Spleen (tissue), 11 donors: Measurements from ENCODE around the gene ZNF236. TPM values are rescaled to one million over a fixed set of nuclear protein-coding genes. Genes with fewer than 3 reads are reported as not detected.
A peak's percentile ranks its signal among the peaks of the same experiment; 100 is the strongest.
"Not testable (repeated sequence)": the region's sequence is repeated elsewhere in the genome, so short reads cannot be mapped to it uniquely, and the experiment has no call there.

Experiments
- DNase-seq: peaks from one replicate; pipeline ENCODE4 v3.0.0-alpha.2; 2020
- H3K27ac ChIP-seq, 8 donors: fragments of 200-600 bp; sonication (generic) in 7 of 8; 1 replicate in 4 of 8; 2 replicates in 4 of 8; pipeline versions ENCODE4 v1.5.0 to v1.8.0; 2016 to 2021; ENCODE audit warnings: inconsistent platforms in 4 of 8, mild to moderate bottlenecking in 4 of 8, moderate library complexity in 1 of 8
- H3K27me3 ChIP-seq, 7 donors: fragments of 200-600 bp; sonication (generic) in 6 of 7; replicated peaks in 1 of 7; 1 replicate in 4 of 7; 2 replicates in 3 of 7; pipeline versions ENCODE4 v1.5.0 to v1.8.0; 2016 to 2021; ENCODE audit warnings: inconsistent platforms in 3 of 7, mild to moderate bottlenecking in 1 of 7
- H3K36me3 ChIP-seq, 6 donors: fragments of 200-600 bp; sonication (generic) in 5 of 6; 1 replicate in 4 of 6; 2 replicates in 2 of 6; pipeline versions ENCODE4 v1.5.0 to v1.8.0; 2016 to 2021; ENCODE audit warnings: inconsistent platforms in 2 of 6
- H3K4me1 ChIP-seq, 6 donors: fragments of 200-600 bp; sonication (generic) in 5 of 6; 1 replicate in 3 of 6; 2 replicates in 3 of 6; pipeline versions ENCODE4 v1.5.0 to v1.8.0; 2016 to 2021; ENCODE audit warnings: inconsistent platforms in 3 of 6
- H3K4me3 ChIP-seq, 8 donors: fragments of 200-600 bp; sonication (generic) in 7 of 8; 1 replicate in 4 of 8; 2 replicates in 4 of 8; pipeline versions ENCODE4 v1.5.0 to v1.8.0; 2016 to 2021; ENCODE audit warnings: inconsistent platforms in 4 of 8, mild to moderate bottlenecking in 4 of 8, moderate library complexity in 2 of 8
- H3K9me3 ChIP-seq, 8 donors: fragments of 200-600 bp; sonication (generic) in 7 of 8; 1 replicate in 4 of 8; 2 replicates in 4 of 8; pipeline versions ENCODE4 v1.5.0 to v1.8.0; 2016 to 2021; ENCODE audit warnings: inconsistent platforms in 4 of 8
- CTCF ChIP-seq, 11 experiments: fragments of 200-600 bp in 7 of 11; fragments of 450-650 bp in 4 of 11; sonication (generic) in 4 of 11; IDR thresholded peaks in 8 of 11; conservative IDR thresholded peaks in 3 of 11; 1 replicate in 7 of 11; 2 replicates in 4 of 11; pipeline versions ENCODE4 v1.4.0 to v1.8.0; 2016 to 2021; ENCODE audit warnings: antibody characterized with exemption in 11 of 11, inconsistent platforms in 4 of 11, mild to moderate bottlenecking in 1 of 11
- POLR2A ChIP-seq, 3 donors: fragments of 450-650 bp; IDR thresholded peaks; one replicate each; pipeline ENCODE4 v1.5.1; 2017; ENCODE audit warnings: antibody characterized with exemption in 3 of 3, mild to moderate bottlenecking in 1 of 3
- POLR2AphosphoS5 ChIP-seq, 3 donors: sonication (generic); formaldehyde crosslinking; IDR thresholded peaks; one replicate each; pipeline ENCODE4 v1.5.1; 2017; ENCODE audit warnings: antibody characterized with exemption in 3 of 3
- WGBS, 5 donors: extraction: QIAGEN DNeasy Blood & Tissue Kit in 3 of 5; methylation state at CpG; one replicate each; pipeline versions ENCODE4 v1.1.5 to v1.1.7; 2013 to 2018; 5-methylcytosine and 5-hydroxymethylcytosine counted together
- intact Hi-C: fragments of 100-400 bp; cut with DNase I; formaldehyde crosslinking; loops from one replicate; pipeline ENCODE4 v1.15.0; 2023; ENCODE audit warnings: low total_unique reads
- polyA plus RNA-seq, 3 donors: library from polyadenylated mRNA; stranded (reverse); fragments of 200-250 nt; gene quantifications; one replicate each; pipeline ENCODE4 v1.2.1, GENCODE V29; 2013
- total RNA-seq, 7 donors: library from RNA; depleted of rRNA in 3 of 7; stranded (reverse); fragments of >200 nt in 3 of 7; fragmentation: NEBNext Ultra II Directional in 4 of 7; extraction: Animal tissue kit (Norgen Biotek cat#: 25700) in 4 of 7; gene quantifications; one replicate each; pipeline versions ENCODE4 v1.1.0 to v1.2.1, GENCODE V29; 2016 to 2021
- donor health status: healthy with polysubstance abuse.
- donor health status: DM: no; HTN: no; CAD: no; lungs with moderate emphysema.
- donor health status: DM: no; HTN: no; CAD: no.
- donor health status: Bipolar disorder and iron deficiency.
- donor health status: healthy.
- donor health status: DM: no; HTN: no; CAD: no.
- donor health status: DM: yes; HTN: yes; CAD: no.

ZNF236 gene
- total and polyA plus RNA-seq, 10 donors: 1.5 to 25.4 (median 19.9) TPM

- H3K4me1 ChIP-seq: peaks cover 0 to 11% (median 1%) of the 10 kb centered on the region in 6 donors
- intact Hi-C loops: no loop called here
- H3K36me3 ChIP-seq: no peaks in the 10 kb centered on the region
- no peak overlapping the region for H3K27ac ChIP-seq
- TF ChIP-seq POLR2AphosphoS5 (IDR thresholded peaks at IDR 0.05): no peak
- TF ChIP-seq CTCF (IDR thresholded peaks at IDR 0.05 in 8 of 11, conservative IDR thresholded peaks at IDR 0.05 in 3 of 11): no peak
- no peak for TF ChIP-seq POLR2A (IDR thresholded peaks at IDR 0.05)
- peak; percentile 69 for DNase-seq
- WGBS, 5 donors: 91 to 93% (median 92%) methylated on average over 27 to 28 of the region's 28 CpGs
- H3K27me3 ChIP-seq: no peaks in the 10 kb centered on the region
- H3K4me3 ChIP-seq: no peak overlapping the region
- H3K9me3 ChIP-seq: no peaks in the 10 kb centered on the region
These were observed 167.4 kb downstream of the ZNF236 start for GRCh38 chr18:76989647-76990190.

- H3K27ac ChIP-seq: peak overlapping the region in 3 of 8 donors; percentile 5 to 27 (median 8)
- not testable (repeated sequence) for H3K4me3 ChIP-seq
- WGBS, 5 donors: 68 to 87% (median 74%) methylated on average over 8 of the region's 8 CpGs
These were observed 168.1 kb downstream of the ZNF236 start for GRCh38 chr18:76990343-76991020.

GRCh38 chr18:76991021-76991688, 168.8 kb downstream of the ZNF236 start:
- Histone ChIP-seq H3K9me3 (no peaks in the 10 kb centered on the region), H3K36me3 (no peaks in the 10 kb centered on the region), H3K4me1 (peaks cover 0 to 11% (median 1%) of the 10 kb centered on the region in 6 donors), H3K27me3 (no peaks in the 10 kb centered on the region), H3K4me3 (no peak overlapping the region), H3K27ac (peak overlapping the region in 3 of 8 donors; percentile 5 to 27 (median 8))
- intact Hi-C loops: no loop called here
- 80 to 89% (median 87%) methylated on average over 20 of the region's 20 CpGs for WGBS, 5 donors
- TF ChIP-seq CTCF (IDR thresholded peaks at IDR 0.05 in 8 of 11, conservative IDR thresholded peaks at IDR 0.05 in 3 of 11): no peak
- no peak for TF ChIP-seq POLR2A (IDR thresholded peaks at IDR 0.05)
- TF ChIP-seq POLR2AphosphoS5 (IDR thresholded peaks at IDR 0.05): no peak
- DNase-seq: no peak

More at GRCh38 chr18:76990343-76991020, 168.1 kb downstream of the ZNF236 start:
- H3K4me1 ChIP-seq: peaks cover 0 to 11% (median 1%) of the 10 kb centered on the region in 6 donors
- H3K36me3 ChIP-seq, intact Hi-C loops, H3K9me3 ChIP-seq, H3K27me3 ChIP-seq, DNase-seq: not testable (repeated sequence)

- Histone ChIP-seq H3K4me1 (peaks cover 0 to 9% (median 1%) of the 10 kb centered on the region in 6 donors), H3K27me3 (no peaks in the 10 kb centered on the region), H3K36me3 (no peaks in the 10 kb centered on the region), H3K27ac (no peak overlapping the region), H3K4me3 (no peak overlapping the region), H3K9me3 (no peaks in the 10 kb centered on the region)
- peak; percentile 55 for DNase-seq
- TF ChIP-seq POLR2AphosphoS5 (IDR thresholded peaks at IDR 0.05): no peak
- intact Hi-C loops: no loop called here
- WGBS, 5 donors: 87 to 92% (median 90%) methylated on average over 17 of the region's 17 CpGs
These were observed 170.1 kb downstream of the ZNF236 start for GRCh38 chr18:76992226-76993084.
